Nephron (organoid): ENCODE measurements around the gene ABTB2.

Experiments used
- H3K27ac Mint-ChIP-seq, 3 experiments: 2 replicates each; pipeline ENCODE4 v1.8.0; 2020; ENCODE audit warnings: mixed read lengths in 3 of 3, mild to moderate bottlenecking in 2 of 3, moderate library complexity in 1 of 3
- H3K27me3 Mint-ChIP-seq: 2 replicates; pipeline ENCODE4 v1.8.0; 2021; ENCODE audit warnings: low read depth, mild to moderate bottlenecking, moderate library complexity, mixed read lengths
- H3K36me3 Mint-ChIP-seq: 2 replicates; pipeline ENCODE4 v1.8.0; 2020; ENCODE audit warnings: low read depth, mixed read lengths
- H3K4me1 Mint-ChIP-seq: 2 replicates; pipeline ENCODE4 v1.8.0; 2020; ENCODE audit warnings: mixed read lengths
- H3K4me3 Mint-ChIP-seq, 3 experiments: 2 replicates each; pipeline ENCODE4 v1.8.0; 2020; ENCODE audit warnings: mild to moderate bottlenecking in 3 of 3, mixed read lengths in 3 of 3, moderate library complexity in 2 of 3
- H3K9me3 Mint-ChIP-seq: 2 replicates; pipeline ENCODE4 v1.8.0; 2020; ENCODE audit warnings: mixed read lengths
- TF ChIP-seq, protein P1 (sequence below), 3 experiments: fragments of 200-600 bp; sonication (generic); IDR thresholded peaks; one replicate each; pipeline ENCODE4 v1.5.0; 2021; ENCODE audit warnings: antibody characterized with exemption in 3 of 3; ENCODE audit not compliant: unreplicated experiment in 3 of 3

The ABTB2 gene

DNA sequence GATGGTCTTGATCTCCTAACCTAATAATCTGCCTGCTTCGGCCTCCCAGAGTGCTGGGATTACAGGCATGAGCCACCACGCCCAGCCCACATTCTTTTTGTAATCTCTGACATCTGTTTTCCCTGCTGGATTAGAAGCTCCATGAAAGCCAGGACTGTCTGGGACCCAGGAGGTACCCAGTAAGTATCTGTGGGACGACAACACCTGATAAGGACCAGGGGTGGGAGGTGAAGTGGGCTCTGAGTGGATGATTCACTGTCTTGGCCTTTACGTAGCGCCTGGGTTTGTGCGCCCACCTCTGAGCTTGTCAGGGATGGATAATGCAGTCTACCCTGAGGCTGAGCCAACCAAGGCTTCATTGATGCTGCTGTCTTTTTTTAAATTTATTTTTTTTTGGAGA, 118.8 kb downstream of the ABTB2 start:
- no peak overlapping the region for H3K27ac Mint-ChIP-seq
- peaks cover 15% of the 10 kb centered on the region for H3K27me3 Mint-ChIP-seq
- H3K36me3 Mint-ChIP-seq: no peaks in the 10 kb centered on the region
- TF ChIP-seq, protein P1, sequence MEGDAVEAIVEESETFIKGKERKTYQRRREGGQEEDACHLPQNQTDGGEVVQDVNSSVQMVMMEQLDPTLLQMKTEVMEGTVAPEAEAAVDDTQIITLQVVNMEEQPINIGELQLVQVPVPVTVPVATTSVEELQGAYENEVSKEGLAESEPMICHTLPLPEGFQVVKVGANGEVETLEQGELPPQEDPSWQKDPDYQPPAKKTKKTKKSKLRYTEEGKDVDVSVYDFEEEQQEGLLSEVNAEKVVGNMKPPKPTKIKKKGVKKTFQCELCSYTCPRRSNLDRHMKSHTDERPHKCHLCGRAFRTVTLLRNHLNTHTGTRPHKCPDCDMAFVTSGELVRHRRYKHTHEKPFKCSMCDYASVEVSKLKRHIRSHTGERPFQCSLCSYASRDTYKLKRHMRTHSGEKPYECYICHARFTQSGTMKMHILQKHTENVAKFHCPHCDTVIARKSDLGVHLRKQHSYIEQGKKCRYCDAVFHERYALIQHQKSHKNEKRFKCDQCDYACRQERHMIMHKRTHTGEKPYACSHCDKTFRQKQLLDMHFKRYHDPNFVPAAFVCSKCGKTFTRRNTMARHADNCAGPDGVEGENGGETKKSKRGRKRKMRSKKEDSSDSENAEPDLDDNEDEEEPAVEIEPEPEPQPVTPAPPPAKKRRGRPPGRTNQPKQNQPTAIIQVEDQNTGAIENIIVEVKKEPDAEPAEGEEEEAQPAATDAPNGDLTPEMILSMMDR (IDR thresholded peaks at IDR 0.05; ENCODE audit: unreplicated experiment in 3 of 3): no peak
- no peaks in the 10 kb centered on the region for H3K9me3 Mint-ChIP-seq
- H3K4me3 Mint-ChIP-seq: no peak overlapping the region
- peaks cover 46% of the 10 kb centered on the region for H3K4me1 Mint-ChIP-seq

GRCh38 chr11:34238533-34238932, 119.3 kb downstream of the ABTB2 start:
- H3K27me3 Mint-ChIP-seq: peaks cover 15% of the 10 kb centered on the region
- peaks cover 42% of the 10 kb centered on the region for H3K4me1 Mint-ChIP-seq
- H3K36me3 Mint-ChIP-seq: no peaks in the 10 kb centered on the region
- H3K27ac Mint-ChIP-seq: no peak overlapping the region
- no peaks in the 10 kb centered on the region for H3K9me3 Mint-ChIP-seq
- TF ChIP-seq, protein P1 (IDR thresholded peaks at IDR 0.05; ENCODE audit: unreplicated experiment in 3 of 3): no peak
- no peak overlapping the region for H3K4me3 Mint-ChIP-seq

DNA sequence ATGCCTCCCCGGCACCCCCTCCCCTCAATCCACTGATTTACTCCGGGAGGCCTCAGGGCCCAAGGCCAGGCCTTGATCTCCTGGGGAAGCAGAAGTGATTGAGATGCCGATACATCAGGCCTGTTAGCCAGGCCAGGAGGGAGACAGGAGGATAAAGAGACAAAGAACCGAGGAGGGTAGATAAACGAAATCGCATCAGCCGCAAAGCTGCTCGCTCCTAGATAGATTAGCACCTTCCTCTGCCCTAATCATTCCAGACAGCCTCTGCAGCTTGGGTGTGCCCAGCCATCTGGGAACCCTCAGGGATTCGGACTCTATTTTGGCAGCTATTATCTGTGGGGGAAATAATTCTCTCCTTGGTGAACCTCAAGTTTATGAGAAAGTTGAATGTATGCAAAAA, 121.2 kb downstream of the ABTB2 start:
- Mint-ChIP-seq H3K4me1 (peaks cover 27% of the 10 kb centered on the region), H3K27ac (peak overlapping the region in 1 of 3 experiments; percentile 12), H3K36me3 (no peaks in the 10 kb centered on the region), H3K4me3 (no peak overlapping the region), H3K27me3 (peaks cover 12% of the 10 kb centered on the region), H3K9me3 (no peaks in the 10 kb centered on the region)
- TF ChIP-seq, protein P1 (IDR thresholded peaks at IDR 0.05; ENCODE audit: unreplicated experiment in 3 of 3): no peak

DNA sequence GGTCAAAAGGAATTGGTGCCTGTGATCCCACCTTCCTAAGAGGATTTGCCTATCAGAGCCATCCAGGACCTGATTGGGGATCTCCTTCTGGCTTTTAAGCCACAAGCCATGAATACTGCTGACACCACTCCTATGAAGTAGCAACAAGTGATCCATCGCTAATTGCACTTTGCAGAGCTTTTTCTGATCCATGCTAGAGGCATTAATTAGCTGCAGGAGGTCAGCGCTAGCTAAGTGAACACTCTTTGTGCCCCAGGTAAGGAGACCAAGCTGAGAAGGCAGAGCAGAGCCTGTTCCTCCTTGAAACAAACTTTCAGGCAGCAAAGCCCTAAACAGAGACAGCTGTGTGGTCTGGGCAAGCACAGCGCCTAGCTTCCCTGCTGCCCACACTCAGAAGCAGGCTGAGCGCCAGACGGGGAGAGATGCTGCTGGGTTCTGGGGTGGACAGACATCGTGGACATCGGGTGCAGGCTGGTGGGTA, 122.2 kb downstream of the ABTB2 start:
- Mint-ChIP-seq H3K4me1 (peaks cover 27% of the 10 kb centered on the region), H3K4me3 (no peak overlapping the region), H3K36me3 (no peaks in the 10 kb centered on the region), H3K27ac (peak overlapping the region in 1 of 3 experiments; percentile 27), H3K27me3 (peaks cover 14% of the 10 kb centered on the region), H3K9me3 (no peaks in the 10 kb centered on the region)
- TF ChIP-seq, protein P1 (IDR thresholded peaks at IDR 0.05; ENCODE audit: unreplicated experiment in 3 of 3): no peak

DNA sequence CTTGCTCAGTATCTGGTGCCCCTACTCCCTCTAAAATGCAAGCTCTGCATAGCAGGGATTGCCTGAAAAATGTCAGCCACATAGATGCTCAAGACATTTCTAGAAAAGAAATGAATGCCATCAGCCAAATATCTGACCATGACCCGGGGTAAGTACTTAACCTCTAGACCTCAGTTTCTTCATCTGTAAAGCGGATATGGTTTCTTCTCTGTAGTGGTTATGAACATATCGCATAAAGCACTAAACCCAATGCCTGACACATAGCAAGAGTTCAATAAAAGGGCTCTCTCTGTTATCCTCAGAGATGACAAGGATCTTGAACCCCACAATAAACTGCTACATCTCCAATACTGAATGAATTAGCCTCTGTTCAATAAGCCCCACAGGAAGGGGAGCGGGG, 122.6 kb downstream of the ABTB2 start:
- no peak overlapping the region for H3K27ac Mint-ChIP-seq
- no peak overlapping the region for H3K4me3 Mint-ChIP-seq
- H3K4me1 Mint-ChIP-seq: peaks cover 27% of the 10 kb centered on the region
- H3K27me3 Mint-ChIP-seq: peaks cover 19% of the 10 kb centered on the region
- no peaks in the 10 kb centered on the region for H3K36me3 Mint-ChIP-seq
- TF ChIP-seq, protein P1 (IDR thresholded peaks at IDR 0.05; ENCODE audit: unreplicated experiment in 3 of 3): no peak
- no peaks in the 10 kb centered on the region for H3K9me3 Mint-ChIP-seq

GRCh38 chr11:34234086-34234740, 123.6 kb downstream of the ABTB2 start:
- H3K27me3 Mint-ChIP-seq: peaks cover 20% of the 10 kb centered on the region
- no peaks in the 10 kb centered on the region for H3K9me3 Mint-ChIP-seq
- no peak overlapping the region for H3K27ac Mint-ChIP-seq
- no peaks in the 10 kb centered on the region for H3K36me3 Mint-ChIP-seq
- H3K4me1 Mint-ChIP-seq: peaks cover 21% of the 10 kb centered on the region
- TF ChIP-seq, protein P1 (IDR thresholded peaks at IDR 0.05; ENCODE audit: unreplicated experiment in 3 of 3): no peak
- no peak overlapping the region for H3K4me3 Mint-ChIP-seq
